Brain microvascular endothelial cell (primary cell): ENCODE measurements around the gene IFI16.

ENCODE experiments used
- DNase-seq: peaks from one replicate; pipeline ENCODE4 v3.0.0-alpha.2; 2020
- H3K27ac ChIP-seq: fragments of 250-450 bp; sonication (Bioruptor Pico); 2 replicates; pipeline ENCODE4 v1.5.1; 2020; ENCODE audit warnings: mild to moderate bottlenecking, moderate library complexity
- H3K27me3 ChIP-seq: fragments of 250-450 bp; sonication (Bioruptor Pico); replicated peaks from 2 replicates; pipeline ENCODE4 v1.5.1; 2020; ENCODE audit warnings: mild to moderate bottlenecking
- H3K36me3 ChIP-seq: fragments of 250-450 bp; sonication (Bioruptor Pico); replicated peaks from 2 replicates; pipeline ENCODE4 v1.5.1; 2020; ENCODE audit warnings: mild to moderate bottlenecking
- H3K4me3 ChIP-seq: 2 replicates; pipeline ENCODE4 v1.5.1; 2011; ENCODE audit warnings: low read depth, mild to moderate bottlenecking, control low read depth, low read length, moderate library complexity
- CTCF ChIP-seq: IDR thresholded peaks from 2 replicates; pipeline ENCODE4 v1.5.1; 2011; ENCODE audit warnings: low read depth, mild to moderate bottlenecking, moderate library complexity, low read length, control low read depth, inconsistent platforms; ENCODE audit errors: missing control alignments
- in situ Hi-C: cut with HindIII; loops from 2 replicates; pipeline ENCODE4 v1.10.0; 2017; ENCODE audit warnings: low sequenced_read_pairs, low pct_ligation_motif_present

Gene IFI16

GRCh38 chr1:159088546-159089183, 79.0 kb downstream of the IFI16 start:
- TF ChIP-seq CTCF, result no peak
- in situ Hi-C loops, result no loop called here
- H3K27me3 ChIP-seq, result no peaks in the 10 kb centered on the region
- H3K4me3 ChIP-seq, result no peak overlapping the region
- H3K27ac ChIP-seq, result no peak overlapping the region
- no peaks in the 10 kb centered on the region for H3K36me3 ChIP-seq
- no peak for DNase-seq

DNA sequence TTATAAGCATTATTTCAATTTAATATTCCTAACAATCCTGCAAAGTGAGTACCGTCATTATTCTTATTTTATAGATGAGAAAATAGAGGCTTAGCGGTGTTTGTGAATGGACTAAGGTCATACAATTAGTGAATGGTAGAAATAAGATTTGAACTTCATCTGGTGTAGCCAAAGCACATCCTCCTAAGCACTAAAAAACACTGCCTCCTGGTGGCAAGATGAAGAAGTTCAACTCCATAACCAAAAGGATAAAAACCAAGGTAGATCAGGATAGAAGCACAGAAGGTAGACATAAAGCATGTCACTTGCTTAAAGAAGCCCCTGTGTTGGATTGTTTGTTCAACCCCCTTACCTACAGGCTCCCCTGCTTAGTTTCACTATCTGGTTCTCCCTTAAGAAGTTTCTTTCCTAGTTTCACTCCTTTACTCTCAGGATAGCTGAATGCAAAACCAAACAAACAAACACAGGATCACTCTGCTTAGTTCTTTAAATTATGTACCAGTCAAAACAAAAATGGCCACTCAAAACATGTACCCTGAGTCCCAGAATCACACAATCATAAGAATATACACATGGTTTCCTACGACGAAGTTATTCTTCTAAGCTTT, 79.6 kb downstream of the IFI16 start:
- Histone ChIP-seq H3K27ac (no peak overlapping the region), H3K4me3 (no peak overlapping the region), H3K36me3 (no peaks in the 10 kb centered on the region), H3K27me3 (no peaks in the 10 kb centered on the region)
- in situ Hi-C loops, result no loop called here
- TF ChIP-seq CTCF, result peak; percentile 56
- no peak for DNase-seq

DNA sequence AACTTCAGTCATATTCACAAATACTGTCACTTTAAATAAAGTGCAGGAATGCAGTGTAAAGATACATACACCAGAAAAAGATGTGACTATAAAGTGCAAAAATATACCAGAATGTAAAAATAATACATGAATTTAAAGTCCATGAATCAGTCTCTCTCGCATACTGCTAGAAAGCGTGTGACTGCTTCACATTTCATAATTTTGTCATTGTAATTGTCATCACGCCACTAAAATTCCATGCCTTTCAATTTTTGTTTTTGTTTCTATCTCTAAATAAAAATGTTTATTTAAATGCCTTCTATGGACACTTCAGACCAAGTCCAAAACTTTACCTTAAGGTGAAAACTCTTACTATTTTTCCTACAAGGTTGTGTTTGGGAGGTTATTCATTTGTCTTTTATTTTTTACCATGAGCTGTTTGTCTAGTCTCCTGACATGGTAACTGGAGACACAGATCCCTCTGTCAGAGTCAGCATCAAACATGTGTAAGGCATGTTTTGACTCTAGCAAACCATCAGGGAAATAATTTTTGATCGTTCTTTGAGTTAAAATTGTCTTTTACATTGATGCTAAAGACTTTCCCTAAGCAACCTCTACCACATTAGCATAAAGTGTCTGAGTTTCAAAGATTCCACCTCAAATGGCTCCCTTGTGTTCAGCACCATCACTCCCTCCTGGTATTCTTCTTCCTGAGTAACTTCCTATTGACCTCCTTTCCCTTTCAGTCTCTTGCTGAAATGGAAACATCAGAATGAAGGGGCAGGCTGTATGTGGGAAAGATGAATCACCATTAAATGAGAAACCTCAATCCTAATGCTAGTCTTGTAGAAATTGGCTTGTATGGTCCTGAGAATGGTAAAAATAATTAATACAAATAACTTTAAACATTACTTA, 80.8 kb downstream of the IFI16 start:
- H3K36me3 ChIP-seq, result no peaks in the 10 kb centered on the region
- no peak for DNase-seq
- H3K4me3 ChIP-seq, result no peak overlapping the region
- no peak overlapping the region for H3K27ac ChIP-seq
- in situ Hi-C loops, result no loop called here
- H3K27me3 ChIP-seq, result no peaks in the 10 kb centered on the region
- no peak for TF ChIP-seq CTCF

DNA sequence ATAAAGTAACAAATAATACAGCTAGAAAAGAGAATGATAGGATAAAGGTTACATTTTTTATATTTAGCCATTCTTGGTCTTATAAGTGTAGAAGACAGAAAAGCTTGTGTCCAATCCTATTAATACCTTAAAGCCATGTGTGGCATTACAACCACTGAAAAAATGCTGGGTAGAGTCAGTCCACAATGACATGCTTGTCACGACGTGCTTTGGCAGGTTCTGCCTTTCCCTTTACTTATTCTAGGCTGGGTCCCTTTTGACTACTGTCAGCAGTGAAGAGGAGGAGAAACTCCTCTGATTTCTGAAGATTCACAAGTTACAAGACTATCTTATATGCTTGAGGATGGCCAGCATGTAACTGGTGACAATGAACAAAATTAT, 81.5 kb downstream of the IFI16 start:
- Histone ChIP-seq H3K4me3 (no peak overlapping the region), H3K27me3 (no peaks in the 10 kb centered on the region), H3K27ac (peak overlapping the region; percentile 70), H3K36me3 (no peaks in the 10 kb centered on the region)
- in situ Hi-C loops, result no loop called here
- DNase-seq, result no peak
- no peak for TF ChIP-seq CTCF

- Histone ChIP-seq H3K27ac (peak overlapping the region; percentile 70), H3K27me3 (no peaks in the 10 kb centered on the region), H3K4me3 (no peak overlapping the region), H3K36me3 (no peaks in the 10 kb centered on the region)
- no peak for TF ChIP-seq CTCF
- DNase-seq, result peak; percentile 29
- in situ Hi-C loops, result no loop called here
Measured at GRCh38 chr1:159091607-159092031, 81.9 kb downstream of the IFI16 start.
